Measurements from ENCODE around the gene PCNX2. TPM values are rescaled to one million over a fixed set of nuclear protein-coding genes. Genes with fewer than 3 reads are reported as not detected.

PCNX2 gene
- total and polyA plus RNA-seq, 10 of the 15 experiments (the other 5 are each of a cell fraction or from before 2014, with no cell fraction given), result 2.1 to 16.4 (median 8.1) TPM

GRCh38 chr1:233078396-233078795 lies 217.1 kb downstream of the PCNX2 start:
- RAD21 ChIA-PET (ENCODE audit: unreplicated experiment), result no interaction called here
- FAIRE-seq, result no peak
- POLR2A ChIA-PET, result no interaction called here
- in situ Hi-C loops (cut with MboI), result no loop called here
- H4K20me1 ChIP-seq (ENCODE audit: control insufficient read depth, insufficient read depth), result no peaks in the 10 kb centered on the region; the same call in 1 of the 2 replicates
- H3K9me3 ChIP-seq (replicated peaks; ENCODE audit: control insufficient read depth, insufficient read depth, low read length), result no peaks in the 10 kb centered on the region
- DNase-seq (ENCODE audit: low read depth, low spot score), result no peak
- H3K4me2 ChIP-seq (ENCODE audit: control insufficient read depth, insufficient read depth), result no peak overlapping the region
- BruUV-seq (replicated peaks), result no TSS peak
- no peaks in the 10 kb centered on the region for H3K36me3 ChIP-seq (ENCODE audit: control insufficient read depth in 2 of 2, insufficient read depth in 2 of 2, low read length in 1 of 2)
- no peaks in the 10 kb centered on the region for H3K79me2 ChIP-seq (ENCODE audit: control insufficient read depth, insufficient read depth, low read length)
- no peak overlapping the region for H2AFZ ChIP-seq (ENCODE audit: control insufficient read depth, low read depth, low read length)
- no peaks in the 10 kb centered on the region for H3K27me3 ChIP-seq (replicated peaks in 1 of 2; ENCODE audit: control insufficient read depth in 2 of 2, insufficient read depth in 2 of 2, low read length in 1 of 2)
- no peak overlapping the region for H3K4me3 ChIP-seq
- no peaks in the 10 kb centered on the region for H3K4me1 ChIP-seq (ENCODE audit: control insufficient read depth, insufficient read depth, low read length)
- CTCF ChIA-PET, result no interaction called here
- TF ChIP-seq HDGF (IDR thresholded peaks at IDR 0.05) (no peak), ZNF207 (IDR thresholded peaks at IDR 0.05; ENCODE audit: borderline replicate concordance) (no peak), RELB (IDR thresholded peaks at IDR 0.05; ENCODE audit: low read depth) (no peak)
- H3K9ac ChIP-seq (ENCODE audit: control insufficient read depth, insufficient read depth, low read length), result no peak overlapping the region
- SMC1A ChIA-PET (ENCODE audit: uncharacterized antibody, unreplicated experiment), result no interaction called here
- no peak for ATAC-seq
- intact Hi-C loops (cut with micrococcal nuclease; ENCODE audit: unreplicated experiment), result no loop called here
- H3K27ac ChIP-seq (ENCODE audit: control insufficient read depth, insufficient read depth), result no peak overlapping the region
- WGBS (ENCODE audit: insufficient coverage, insufficient replicate concordance, low lambda C conversion rate, missing lambda C conversion rate), result 79% methylated on average over 6 of the region's 6 CpGs

GRCh38 chr1:233075915-233076295 lies 219.6 kb downstream of the PCNX2 start:
- Histone ChIP-seq H4K20me1 (ENCODE audit: control insufficient read depth, insufficient read depth) (no peaks in the 10 kb centered on the region), H3K9ac (ENCODE audit: control insufficient read depth, insufficient read depth, low read length) (no peak overlapping the region), H3K27me3 (replicated peaks in 1 of 2; ENCODE audit: control insufficient read depth in 2 of 2, insufficient read depth in 2 of 2, low read length in 1 of 2) (no peaks in the 10 kb centered on the region), H3K4me3 (no peak overlapping the region), H3K4me1 (ENCODE audit: control insufficient read depth, insufficient read depth, low read length) (no peaks in the 10 kb centered on the region), H3K79me2 (ENCODE audit: control insufficient read depth, insufficient read depth, low read length) (no peaks in the 10 kb centered on the region), H3K9me3 (replicated peaks; ENCODE audit: control insufficient read depth, insufficient read depth, low read length) (no peaks in the 10 kb centered on the region), H3K36me3 (ENCODE audit: control insufficient read depth in 2 of 2, insufficient read depth in 2 of 2, low read length in 1 of 2) (no peaks in the 10 kb centered on the region), H3K27ac (ENCODE audit: control insufficient read depth, insufficient read depth) (no peak overlapping the region), H2AFZ (ENCODE audit: control insufficient read depth, low read depth, low read length) (no peak overlapping the region), H3K4me2 (ENCODE audit: control insufficient read depth, insufficient read depth) (no peak overlapping the region)
- in situ Hi-C loops (cut with MboI), result no loop called here
- ATAC-seq (no peak), FAIRE-seq (no peak), DNase-seq (ENCODE audit: low read depth, low spot score) (no peak)
- TF ChIP-seq PAX8 (IDR thresholded peaks at IDR 0.05) (no peak), ATF7 (IDR thresholded peaks at IDR 0.05; ENCODE audit: low read depth) (no peak), ZNF274 (IDR thresholded peaks at IDR 0.05; ENCODE audit: insufficient read depth, insufficient read length) (no peak), EED (IDR thresholded peaks at IDR 0.05; ENCODE audit: low read depth) (no peak), RAD21 (IDR thresholded peaks at IDR 0.05; ENCODE audit: insufficient read depth, low read depth, low read length) (no peak), IKZF2 (IDR thresholded peaks at IDR 0.05) (no peak), RELB (IDR thresholded peaks at IDR 0.05; ENCODE audit: low read depth) (no peak), HSF1 (IDR thresholded peaks at IDR 0.05; ENCODE audit: low read depth, low read length) (no peak), TCF3 (IDR thresholded peaks at IDR 0.05; ENCODE audit: borderline replicate concordance, insufficient read depth, low read depth, low read length) (no peak)
- POLR2A ChIA-PET, result no interaction called here
- BruUV-seq (replicated peaks), result no TSS peak
- intact Hi-C loops (cut with micrococcal nuclease; ENCODE audit: unreplicated experiment), result no loop called here
- 100% methylated on average over 1 of the region's 1 CpG for WGBS (ENCODE audit: insufficient coverage, insufficient replicate concordance, low lambda C conversion rate, missing lambda C conversion rate)
- RAD21 ChIA-PET (ENCODE audit: unreplicated experiment), result no interaction called here
- CTCF ChIA-PET, result no interaction called here
- SMC1A ChIA-PET (ENCODE audit: uncharacterized antibody, unreplicated experiment), result no interaction called here

Measured in GM12878 (cell line).